Measurements from ENCODE around the gene CTNNBIP1.

DNA sequence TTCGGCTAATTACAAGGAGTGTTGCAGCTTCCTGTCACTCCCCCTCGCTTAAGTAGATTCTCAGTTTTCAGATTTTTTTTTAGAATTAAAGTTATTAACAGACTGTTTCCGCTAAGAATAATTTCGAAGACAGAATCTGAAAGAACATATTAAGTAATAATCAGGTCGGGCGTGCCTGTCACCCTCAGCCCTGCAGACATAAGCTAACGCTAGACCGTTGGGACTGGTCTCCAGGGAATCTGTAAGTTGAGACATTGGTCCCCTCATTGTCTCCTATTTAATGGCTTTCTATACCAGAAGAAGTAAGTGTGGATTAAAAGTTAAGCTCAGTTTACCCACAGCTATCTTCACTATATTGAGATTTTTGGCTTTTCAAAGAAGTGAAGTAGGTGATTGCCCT is 47.7 kb upstream of the CTNNBIP1 start:
- TF ChIP-seq, protein P1, sequence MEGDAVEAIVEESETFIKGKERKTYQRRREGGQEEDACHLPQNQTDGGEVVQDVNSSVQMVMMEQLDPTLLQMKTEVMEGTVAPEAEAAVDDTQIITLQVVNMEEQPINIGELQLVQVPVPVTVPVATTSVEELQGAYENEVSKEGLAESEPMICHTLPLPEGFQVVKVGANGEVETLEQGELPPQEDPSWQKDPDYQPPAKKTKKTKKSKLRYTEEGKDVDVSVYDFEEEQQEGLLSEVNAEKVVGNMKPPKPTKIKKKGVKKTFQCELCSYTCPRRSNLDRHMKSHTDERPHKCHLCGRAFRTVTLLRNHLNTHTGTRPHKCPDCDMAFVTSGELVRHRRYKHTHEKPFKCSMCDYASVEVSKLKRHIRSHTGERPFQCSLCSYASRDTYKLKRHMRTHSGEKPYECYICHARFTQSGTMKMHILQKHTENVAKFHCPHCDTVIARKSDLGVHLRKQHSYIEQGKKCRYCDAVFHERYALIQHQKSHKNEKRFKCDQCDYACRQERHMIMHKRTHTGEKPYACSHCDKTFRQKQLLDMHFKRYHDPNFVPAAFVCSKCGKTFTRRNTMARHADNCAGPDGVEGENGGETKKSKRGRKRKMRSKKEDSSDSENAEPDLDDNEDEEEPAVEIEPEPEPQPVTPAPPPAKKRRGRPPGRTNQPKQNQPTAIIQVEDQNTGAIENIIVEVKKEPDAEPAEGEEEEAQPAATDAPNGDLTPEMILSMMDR (IDR thresholded peaks at IDR 0.05; ENCODE audit: low read depth, low read length, missing input control), result no peak
- no peak for TF ChIP-seq TAF1 (conservative IDR thresholded peaks at IDR 0.05)
- TF ChIP-seq YY1 (IDR thresholded peaks at IDR 0.05), result no peak
- TF ChIP-seq, protein P2, sequence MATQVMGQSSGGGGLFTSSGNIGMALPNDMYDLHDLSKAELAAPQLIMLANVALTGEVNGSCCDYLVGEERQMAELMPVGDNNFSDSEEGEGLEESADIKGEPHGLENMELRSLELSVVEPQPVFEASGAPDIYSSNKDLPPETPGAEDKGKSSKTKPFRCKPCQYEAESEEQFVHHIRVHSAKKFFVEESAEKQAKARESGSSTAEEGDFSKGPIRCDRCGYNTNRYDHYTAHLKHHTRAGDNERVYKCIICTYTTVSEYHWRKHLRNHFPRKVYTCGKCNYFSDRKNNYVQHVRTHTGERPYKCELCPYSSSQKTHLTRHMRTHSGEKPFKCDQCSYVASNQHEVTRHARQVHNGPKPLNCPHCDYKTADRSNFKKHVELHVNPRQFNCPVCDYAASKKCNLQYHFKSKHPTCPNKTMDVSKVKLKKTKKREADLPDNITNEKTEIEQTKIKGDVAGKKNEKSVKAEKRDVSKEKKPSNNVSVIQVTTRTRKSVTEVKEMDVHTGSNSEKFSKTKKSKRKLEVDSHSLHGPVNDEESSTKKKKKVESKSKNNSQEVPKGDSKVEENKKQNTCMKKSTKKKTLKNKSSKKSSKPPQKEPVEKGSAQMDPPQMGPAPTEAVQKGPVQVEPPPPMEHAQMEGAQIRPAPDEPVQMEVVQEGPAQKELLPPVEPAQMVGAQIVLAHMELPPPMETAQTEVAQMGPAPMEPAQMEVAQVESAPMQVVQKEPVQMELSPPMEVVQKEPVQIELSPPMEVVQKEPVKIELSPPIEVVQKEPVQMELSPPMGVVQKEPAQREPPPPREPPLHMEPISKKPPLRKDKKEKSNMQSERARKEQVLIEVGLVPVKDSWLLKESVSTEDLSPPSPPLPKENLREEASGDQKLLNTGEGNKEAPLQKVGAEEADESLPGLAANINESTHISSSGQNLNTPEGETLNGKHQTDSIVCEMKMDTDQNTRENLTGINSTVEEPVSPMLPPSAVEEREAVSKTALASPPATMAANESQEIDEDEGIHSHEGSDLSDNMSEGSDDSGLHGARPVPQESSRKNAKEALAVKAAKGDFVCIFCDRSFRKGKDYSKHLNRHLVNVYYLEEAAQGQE (IDR thresholded peaks at IDR 0.05), result no peak
- TF ChIP-seq, protein P3, sequence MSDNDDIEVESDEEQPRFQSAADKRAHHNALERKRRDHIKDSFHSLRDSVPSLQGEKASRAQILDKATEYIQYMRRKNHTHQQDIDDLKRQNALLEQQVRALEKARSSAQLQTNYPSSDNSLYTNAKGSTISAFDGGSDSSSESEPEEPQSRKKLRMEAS (IDR thresholded peaks at IDR 0.05), result no peak
- TF ChIP-seq, protein P4, sequence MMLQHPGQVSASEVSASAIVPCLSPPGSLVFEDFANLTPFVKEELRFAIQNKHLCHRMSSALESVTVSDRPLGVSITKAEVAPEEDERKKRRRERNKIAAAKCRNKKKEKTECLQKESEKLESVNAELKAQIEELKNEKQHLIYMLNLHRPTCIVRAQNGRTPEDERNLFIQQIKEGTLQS (IDR thresholded peaks at IDR 0.05), result no peak
- no peak for TF ChIP-seq GABPA (IDR thresholded peaks at IDR 0.05 in 1 of 2, conservative IDR thresholded peaks at IDR 0.05 in 1 of 2)
- TF ChIP-seq, protein P5, sequence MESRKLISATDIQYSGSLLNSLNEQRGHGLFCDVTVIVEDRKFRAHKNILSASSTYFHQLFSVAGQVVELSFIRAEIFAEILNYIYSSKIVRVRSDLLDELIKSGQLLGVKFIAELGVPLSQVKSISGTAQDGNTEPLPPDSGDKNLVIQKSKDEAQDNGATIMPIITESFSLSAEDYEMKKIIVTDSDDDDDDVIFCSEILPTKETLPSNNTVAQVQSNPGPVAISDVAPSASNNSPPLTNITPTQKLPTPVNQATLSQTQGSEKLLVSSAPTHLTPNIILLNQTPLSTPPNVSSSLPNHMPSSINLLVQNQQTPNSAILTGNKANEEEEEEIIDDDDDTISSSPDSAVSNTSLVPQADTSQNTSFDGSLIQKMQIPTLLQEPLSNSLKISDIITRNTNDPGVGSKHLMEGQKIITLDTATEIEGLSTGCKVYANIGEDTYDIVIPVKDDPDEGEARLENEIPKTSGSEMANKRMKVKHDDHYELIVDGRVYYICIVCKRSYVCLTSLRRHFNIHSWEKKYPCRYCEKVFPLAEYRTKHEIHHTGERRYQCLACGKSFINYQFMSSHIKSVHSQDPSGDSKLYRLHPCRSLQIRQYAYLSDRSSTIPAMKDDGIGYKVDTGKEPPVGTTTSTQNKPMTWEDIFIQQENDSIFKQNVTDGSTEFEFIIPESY (IDR thresholded peaks at IDR 0.05), result no peak
- no peak for TF ChIP-seq NR2F2 (IDR thresholded peaks at IDR 0.05)
- no peak for TF ChIP-seq FOXA1 (IDR thresholded peaks at IDR 0.05)
- TF ChIP-seq SP1 (IDR thresholded peaks at IDR 0.05), result no peak
- TF ChIP-seq EGR1 (IDR thresholded peaks at IDR 0.05; ENCODE audit: low read depth in 2 of 2), result no peak
- TF ChIP-seq JUND (IDR thresholded peaks at IDR 0.05), result no peak

Measured in liver (tissue), 3 donors.